ENCODE results near the gene UBE2L3. TPM values are rescaled to one million over a fixed set of nuclear protein-coding genes. Genes with fewer than 3 reads are reported as not detected.

Gene UBE2L3
- total and polyA plus RNA-seq, 2 of the 13 experiments (the other 11 are each of a cell fraction or from before 2014, with no cell fraction given): 30.2 to 58.1 TPM

GRCh38 chr22:21573293-21573734, 5.8 kb downstream of the UBE2L3 start:
- H3K79me2 ChIP-seq (ENCODE audit: insufficient read depth, low read length): peaks cover 95% of the 10 kb centered on the region
- ATAC-seq (no peak), FAIRE-seq (no peak), DNase-seq (ENCODE audit: low spot score) (no peak)
- H3K9ac ChIP-seq (ENCODE audit: insufficient read depth, low read depth, low read length): no peak overlapping the region
- no peak overlapping the region for H3K4me3 ChIP-seq (replicated peaks in 1 of 3; ENCODE audit: insufficient read depth in 1 of 3, low read depth in 2 of 3, low read length in 3 of 3)
- ChIA-PET POLR2A (interaction anchor here (1.3 to 2.2 kb wide), 2 partner anchors 9 to 56 kb away, joined by 3 to 11 read pairs; no protein-coding TSS in a partner anchor), CTCF (ENCODE audit: low intra/inter-chr PET ratio, low total read pairs) (no interaction called here)
- TF ChIP-seq HNF4A (CRISPR knock-in tag; IDR thresholded peaks at IDR 0.05) (peak; percentile 42), MED1 (CRISPR knock-in tag; IDR thresholded peaks at IDR 0.05) (no peak)
- no peaks in the 10 kb centered on the region for H3K9me3 ChIP-seq (ENCODE audit: low read length)
- intact Hi-C loops (cut with micrococcal nuclease; ENCODE audit: unreplicated experiment): no loop called here
- H3K27ac ChIP-seq (ENCODE audit: extremely low read length, insufficient read depth, low read length): no peak overlapping the region
- no peak overlapping the region for H2AFZ ChIP-seq (ENCODE audit: low read length)
- peaks cover 80% of the 10 kb centered on the region for H3K4me1 ChIP-seq (ENCODE audit: insufficient read depth, low read length)
- BruUV-seq (replicated peaks): no TSS peak
- H4K20me1 ChIP-seq (ENCODE audit: insufficient read depth, low read length): peaks cover 92% of the 10 kb centered on the region
- peaks cover 3 to 11% of the 10 kb centered on the region in 2 experiments; a peak in 4 of 5 replicates for H3K36me3 ChIP-seq (replicated peaks in 1 of 2; ENCODE audit: control insufficient read depth in 1 of 2, insufficient read depth in 2 of 2, low read length in 2 of 2)
- WGBS (ENCODE audit: low lambda C conversion rate): 74% methylated on average over 6 of the region's 6 CpGs
- no peaks in the 10 kb centered on the region; a peak in 1 of 5 replicates for H3K27me3 ChIP-seq (ENCODE audit: control insufficient read depth in 1 of 2, insufficient read depth in 2 of 2, low read length in 2 of 2)
- peak overlapping the region; percentile 37; the same call in 1 of the 2 replicates for H3K4me2 ChIP-seq (ENCODE audit: low read depth, low read length)
- in situ Hi-C loops (cut with HindIII; ENCODE audit: extremely low pct_ligation_motif_present, low pct_unique_long_range_greater_than_20kb): no loop called here

GRCh38 chr22:21573750-21574494, 6.4 kb downstream of the UBE2L3 start:
- DNase-seq (ENCODE audit: low spot score): no peak
- Histone ChIP-seq H4K20me1 (ENCODE audit: insufficient read depth, low read length) (peaks cover 90% of the 10 kb centered on the region), H3K4me3 (replicated peaks in 1 of 3; ENCODE audit: insufficient read depth in 1 of 3, low read depth in 2 of 3, low read length in 3 of 3) (no peak overlapping the region), H3K9ac (ENCODE audit: insufficient read depth, low read depth, low read length) (no peak overlapping the region), H3K27ac (ENCODE audit: extremely low read length, insufficient read depth, low read length) (no peak overlapping the region), H3K4me1 (ENCODE audit: insufficient read depth, low read length) (peaks cover 83% of the 10 kb centered on the region), H3K79me2 (ENCODE audit: insufficient read depth, low read length) (peaks cover 93% of the 10 kb centered on the region), H3K36me3 (replicated peaks in 1 of 2; ENCODE audit: control insufficient read depth in 1 of 2, insufficient read depth in 2 of 2, low read length in 2 of 2) (peaks cover 3 to 15% of the 10 kb centered on the region in 2 experiments; a peak in 4 of 5 replicates), H3K4me2 (ENCODE audit: low read depth, low read length) (peak overlapping the region; percentile 37; the same call in 1 of the 2 replicates), H2AFZ (ENCODE audit: low read length) (no peak overlapping the region), H3K27me3 (ENCODE audit: control insufficient read depth in 1 of 2, insufficient read depth in 2 of 2, low read length in 2 of 2) (no peaks in the 10 kb centered on the region), H3K9me3 (ENCODE audit: low read length) (no peaks in the 10 kb centered on the region)
- no TSS peak for BruUV-seq (replicated peaks)
- ChIA-PET POLR2A (interaction anchor here (1.3 to 2.2 kb wide), 3 partner anchors 10 to 92 kb away, joined by 3 to 11 read pairs (median 6); partner anchors contain the start of gene PPIL2), CTCF (ENCODE audit: low intra/inter-chr PET ratio, low total read pairs) (no interaction called here)
- ATAC-seq: no peak
- in situ Hi-C loops (cut with HindIII; ENCODE audit: extremely low pct_ligation_motif_present, low pct_unique_long_range_greater_than_20kb) (no loop called here), intact Hi-C loops (cut with micrococcal nuclease; ENCODE audit: unreplicated experiment) (no loop called here)
- TF ChIP-seq SP4 (CRISPR knock-in tag; IDR thresholded peaks at IDR 0.05) (no peak), REL (CRISPR knock-in tag; conservative IDR thresholded peaks at IDR 0.05) (no peak), SIN3B (IDR thresholded peaks at IDR 0.05; ENCODE audit: low read length) (no peak), GPBP1L1 (CRISPR knock-in tag; IDR thresholded peaks at IDR 0.05) (no peak), ZNF354B (CRISPR knock-in tag; IDR thresholded peaks at IDR 0.05) (no peak), ZNF639 (CRISPR knock-in tag; conservative IDR thresholded peaks at IDR 0.05) (no peak), ZNF160 (CRISPR knock-in tag; IDR thresholded peaks at IDR 0.05) (no peak), ZNF768 (CRISPR knock-in tag; IDR thresholded peaks at IDR 0.05) (peak; percentile 56; the same call in 1 of the 2 replicates)
- FAIRE-seq: no peak
- 57% methylated on average over 2 of the region's 5 CpGs for WGBS (ENCODE audit: low lambda C conversion rate)
